ENCODE data around the gene MRPL20.
"Not testable (repeated sequence)": the region's sequence is repeated elsewhere in the genome, so short reads cannot be mapped to it uniquely, and the experiment has no call there.

The MRPL20 gene

GRCh38 chr1:1406101-1406820 lies 832 bp downstream of the MRPL20 start:
- no peak for DNase-seq (ENCODE audit: low spot score)

- no peak for DNase-seq (ENCODE audit: low spot score)
These were observed 3.4 kb downstream of the MRPL20 start for GRCh38 chr1:1403653-1404052.

- DNase-seq (ENCODE audit: low spot score): not testable (repeated sequence)
These were observed 4.1 kb downstream of the MRPL20 start for GRCh38 chr1:1402901-1403392.

GRCh38 chr1:1402072-1402900 lies 4.8 kb downstream of the MRPL20 start:
- no peak for DNase-seq (ENCODE audit: low spot score)

GRCh38 chr1:1401457-1402010 lies 5.6 kb downstream of the MRPL20 start:
- DNase-seq (ENCODE audit: low spot score): no peak

- no peak for DNase-seq (ENCODE audit: low spot score)
These were observed 6.3 kb downstream of the MRPL20 start for GRCh38 chr1:1400576-1401456.

GRCh38 chr1:1399872-1400575 lies 7.1 kb downstream of the MRPL20 start:
- DNase-seq (ENCODE audit: low spot score): no peak

GRCh38 chr1:1399187-1399871 lies 7.8 kb downstream of the MRPL20 start, which contains the start of gene CCNL2:
TSS of gene CCNL2 (minus strand) at chr1:1399335. CDS start at chr1:1399306, 29 bp downstream.
- peak; percentile 99 for DNase-seq (ENCODE audit: low spot score)

- no peak for DNase-seq (ENCODE audit: low spot score)
These were observed 8.4 kb downstream of the MRPL20 start for GRCh38 chr1:1398677-1399186.

- no peak for DNase-seq (ENCODE audit: low spot score)
These were observed 9.1 kb downstream of the MRPL20 start for GRCh38 chr1:1397839-1398523.

GRCh38 chr1:1395166-1395565 lies 11.9 kb downstream of the MRPL20 start:
- DNase-seq (ENCODE audit: low spot score): no peak

- no peak for DNase-seq (ENCODE audit: low spot score)
These were observed 13.0 kb downstream of the MRPL20 start for GRCh38 chr1:1394116-1394515.

- DNase-seq (ENCODE audit: low spot score): no peak
These were observed 13.7 kb downstream of the MRPL20 start for GRCh38 chr1:1393428-1393827.

GRCh38 chr1:1393014-1393413 lies 14.1 kb downstream of the MRPL20 start:
- DNase-seq (ENCODE audit: low spot score): no peak

GRCh38 chr1:1391225-1391624 lies 15.9 kb downstream of the MRPL20 start:
- DNase-seq (ENCODE audit: low spot score): no peak

GRCh38 chr1:1390675-1391074 lies 16.4 kb downstream of the MRPL20 start:
- no peak for DNase-seq (ENCODE audit: low spot score)

- no peak for DNase-seq (ENCODE audit: low spot score)
These were observed 19.0 kb downstream of the MRPL20 start for GRCh38 chr1:1388078-1388472.

GRCh38 chr1:1387098-1388077 lies 19.7 kb downstream of the MRPL20 start:
- no peak for DNase-seq (ENCODE audit: low spot score)

All from CD4-positive, alpha-beta T cell treated with Interleukin-6 at 100 ng/mL for 8 hours (primary cell).